SIG-M5 (cell line): Measurements from ENCODE around the gene RPS29.

Experiments used
- DNase-seq: peaks from one replicate; lab custom pipeline; 2025; lab: John Stamatoyannopoulos, UW

RPS29 gene

GRCh38 chr14:49550286-49551184 is 35.6 kb downstream of the RPS29 start:
- DNase-seq, result no peak

GRCh38 chr14:49549881-49550280 is 36.3 kb downstream of the RPS29 start:
- no peak for DNase-seq

DNA sequence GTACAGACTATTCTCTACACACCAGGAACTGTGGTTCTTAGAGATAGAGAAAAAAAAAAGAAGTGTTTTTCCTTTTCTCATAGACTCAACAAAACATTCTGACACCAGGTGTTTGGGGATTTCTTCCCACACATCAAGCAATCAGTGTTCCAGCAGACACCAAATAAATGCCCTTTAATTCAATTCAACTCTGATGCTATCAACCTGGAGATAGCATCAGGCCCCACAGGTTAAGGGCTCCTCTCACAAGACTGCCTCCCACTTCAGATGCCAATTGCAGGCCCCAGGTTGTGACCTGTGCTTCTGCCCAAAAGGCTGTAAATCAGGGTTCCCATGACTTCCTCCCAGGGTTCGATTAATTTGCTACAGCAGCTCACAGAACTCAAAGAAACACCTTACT is 36.7 kb downstream of the RPS29 start:
- no peak for DNase-seq

DNA sequence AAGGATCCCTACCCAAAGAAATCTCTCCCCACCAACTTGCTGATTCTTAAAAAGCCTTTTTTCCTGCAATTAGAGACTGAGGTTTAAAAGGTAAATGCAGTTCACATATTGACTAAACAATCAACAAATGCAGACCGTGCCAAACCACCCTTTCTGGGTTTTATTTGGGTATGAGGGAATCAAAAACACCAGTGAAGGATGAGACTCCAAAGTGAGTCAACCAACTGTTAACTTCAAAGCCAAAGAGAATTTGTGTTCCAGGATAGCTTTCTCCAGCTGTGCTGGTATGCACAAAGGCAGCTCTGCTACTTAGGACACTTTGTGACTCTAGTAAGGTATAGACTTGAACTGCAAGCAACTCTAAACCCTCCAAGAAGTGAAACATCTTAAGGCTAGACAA is 39.4 kb downstream of the RPS29 start:
- DNase-seq, result no peak

DNA sequence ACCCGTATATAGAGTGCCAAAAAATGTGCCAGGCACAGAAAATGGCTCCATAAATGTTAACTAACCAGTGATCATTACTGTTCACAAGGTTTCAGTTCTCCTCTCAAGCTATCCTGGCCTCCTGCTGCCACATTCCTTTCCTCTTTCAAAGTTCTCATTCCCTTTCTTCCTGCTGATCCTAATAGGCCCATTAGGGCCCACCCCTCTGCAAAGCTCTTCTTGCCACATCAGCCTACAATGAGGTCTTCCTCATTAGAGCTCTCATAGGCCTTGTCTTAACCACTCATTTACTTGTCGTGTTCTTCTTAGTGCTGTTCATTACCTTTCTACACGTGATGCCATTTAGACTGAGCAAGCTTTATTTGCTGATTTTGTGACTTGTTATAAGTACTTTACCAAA is 40.5 kb downstream of the RPS29 start:
- DNase-seq, result no peak

- DNase-seq, result no peak
Measured at GRCh38 chr14:49545071-49545470, 41.1 kb downstream of the RPS29 start.

DNA sequence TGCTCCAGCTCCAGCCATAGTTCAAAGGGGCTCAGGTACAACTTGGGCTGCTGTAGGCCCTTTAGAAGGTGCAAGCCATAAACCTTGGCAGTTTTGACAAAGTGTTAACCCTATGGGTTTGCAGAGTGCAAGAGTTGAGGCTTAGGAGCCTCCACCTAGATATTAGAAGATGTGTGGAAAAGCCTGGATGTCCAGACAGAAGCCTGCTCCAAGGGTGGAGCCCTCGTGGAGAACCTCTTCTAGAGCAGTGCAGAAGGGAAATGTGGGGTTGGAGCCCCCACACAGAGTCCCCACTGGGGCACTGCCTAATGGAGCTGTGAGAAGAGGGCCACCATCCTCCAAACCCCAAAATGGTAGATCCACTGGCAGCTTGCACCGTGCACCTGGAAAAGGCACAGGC is 45.1 kb downstream of the RPS29 start:
- no peak for DNase-seq

DNA sequence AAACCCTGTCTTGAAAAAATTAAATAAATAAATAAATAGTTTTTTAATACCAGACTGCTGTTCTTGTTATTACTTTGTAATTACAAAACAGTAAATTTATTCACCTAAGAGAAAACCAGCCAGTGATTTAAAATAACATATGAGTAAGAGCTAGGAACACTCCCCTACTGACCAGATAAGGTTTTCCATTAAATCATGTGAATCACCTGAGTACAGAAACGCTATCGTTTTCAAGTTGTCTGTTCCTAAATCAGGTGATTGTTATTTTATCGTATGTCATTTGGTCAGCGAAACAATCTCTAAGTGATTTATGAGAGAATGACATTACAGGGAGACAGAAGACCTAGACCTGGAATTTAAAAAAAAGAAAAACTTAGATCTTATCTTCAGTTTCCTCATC is 47.3 kb downstream of the RPS29 start:
- DNase-seq, result no peak
